PFSK-1 (cell line): ENCODE data around the gene SPATA16.

ENCODE experiments used
- FOXP2 ChIP-seq: optimal IDR thresholded peaks from 2 replicates; pipeline ENCODE3; 2011; ENCODE audit warnings: borderline replicate concordance, control low read depth, inconsistent platforms; ENCODE audit not compliant: insufficient read depth; ENCODE audit errors: extremely low read length, extremely low read depth
- POLR2AphosphoS5 ChIP-seq: IDR thresholded peaks from 2 replicates; pipeline ENCODE4 v1.6.1; 2012; ENCODE audit warnings: low read depth, mild to moderate bottlenecking, control low read depth, low read length, moderate library complexity
- SIN3A ChIP-seq: IDR thresholded peaks from 2 replicates; pipeline ENCODE4 v1.6.1; 2012; ENCODE audit warnings: mild to moderate bottlenecking, low read length, moderate library complexity, borderline replicate concordance; ENCODE audit not compliant: insufficient read depth
- TAF1 ChIP-seq: IDR thresholded peaks from 2 replicates; pipeline ENCODE4 v1.6.1; 2012; ENCODE audit warnings: low read length, control low read depth, borderline replicate concordance; ENCODE audit not compliant: insufficient read depth
- TF ChIP-seq, protein P1 (sequence below), 2 experiments: IDR thresholded peaks; 2 replicates each; pipeline versions ENCODE4 v1.6.1 to v1.8.0; 2011 to 2012; ENCODE audit warnings: low read depth in 2 of 2, low read length in 2 of 2, control low read depth in 1 of 2, inconsistent platforms in 1 of 2, mild to moderate bottlenecking in 1 of 2, moderate library complexity in 1 of 2; ENCODE audit not compliant: insufficient read depth in 1 of 2

DNA sequence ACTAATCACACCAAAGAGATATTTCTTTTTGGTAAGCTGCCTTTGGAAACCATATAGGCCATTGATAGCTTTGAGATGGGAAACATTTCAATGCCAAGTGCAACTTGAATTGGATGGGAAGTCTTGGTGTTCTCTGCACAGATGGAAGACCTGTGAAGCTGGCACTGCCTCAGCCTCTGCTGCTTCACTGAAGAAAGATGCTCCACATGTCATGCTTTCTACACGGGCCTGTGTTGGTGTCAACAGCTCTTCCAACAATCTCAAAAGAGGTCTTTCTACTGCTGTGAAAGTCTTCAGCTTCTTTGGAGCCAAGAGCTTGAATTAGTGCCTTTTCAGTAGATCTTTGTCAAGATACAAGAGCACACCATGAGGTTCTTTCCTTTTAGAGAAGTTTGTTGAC is 169.0 kb downstream of the SPATA16 start:
- TF ChIP-seq POLR2AphosphoS5: no peak
- TF ChIP-seq TAF1: no peak
- TF ChIP-seq SIN3A: no peak
- TF ChIP-seq, protein P1, sequence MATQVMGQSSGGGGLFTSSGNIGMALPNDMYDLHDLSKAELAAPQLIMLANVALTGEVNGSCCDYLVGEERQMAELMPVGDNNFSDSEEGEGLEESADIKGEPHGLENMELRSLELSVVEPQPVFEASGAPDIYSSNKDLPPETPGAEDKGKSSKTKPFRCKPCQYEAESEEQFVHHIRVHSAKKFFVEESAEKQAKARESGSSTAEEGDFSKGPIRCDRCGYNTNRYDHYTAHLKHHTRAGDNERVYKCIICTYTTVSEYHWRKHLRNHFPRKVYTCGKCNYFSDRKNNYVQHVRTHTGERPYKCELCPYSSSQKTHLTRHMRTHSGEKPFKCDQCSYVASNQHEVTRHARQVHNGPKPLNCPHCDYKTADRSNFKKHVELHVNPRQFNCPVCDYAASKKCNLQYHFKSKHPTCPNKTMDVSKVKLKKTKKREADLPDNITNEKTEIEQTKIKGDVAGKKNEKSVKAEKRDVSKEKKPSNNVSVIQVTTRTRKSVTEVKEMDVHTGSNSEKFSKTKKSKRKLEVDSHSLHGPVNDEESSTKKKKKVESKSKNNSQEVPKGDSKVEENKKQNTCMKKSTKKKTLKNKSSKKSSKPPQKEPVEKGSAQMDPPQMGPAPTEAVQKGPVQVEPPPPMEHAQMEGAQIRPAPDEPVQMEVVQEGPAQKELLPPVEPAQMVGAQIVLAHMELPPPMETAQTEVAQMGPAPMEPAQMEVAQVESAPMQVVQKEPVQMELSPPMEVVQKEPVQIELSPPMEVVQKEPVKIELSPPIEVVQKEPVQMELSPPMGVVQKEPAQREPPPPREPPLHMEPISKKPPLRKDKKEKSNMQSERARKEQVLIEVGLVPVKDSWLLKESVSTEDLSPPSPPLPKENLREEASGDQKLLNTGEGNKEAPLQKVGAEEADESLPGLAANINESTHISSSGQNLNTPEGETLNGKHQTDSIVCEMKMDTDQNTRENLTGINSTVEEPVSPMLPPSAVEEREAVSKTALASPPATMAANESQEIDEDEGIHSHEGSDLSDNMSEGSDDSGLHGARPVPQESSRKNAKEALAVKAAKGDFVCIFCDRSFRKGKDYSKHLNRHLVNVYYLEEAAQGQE (IDR thresholded peaks at IDR 0.05; ENCODE audit: insufficient read depth in 1 of 2, low read depth in 2 of 2, low read length in 2 of 2): no peak
- no peak for TF ChIP-seq FOXP2
